Measurements from ENCODE around the gene GPLD1. TPM values are rescaled to one million over a fixed set of nuclear protein-coding genes. Genes with fewer than 3 reads are reported as not detected.
A peak's percentile ranks its signal among the peaks of the same experiment; 100 is the strongest.

GPLD1 gene
- total and polyA plus RNA-seq, 2 experiments from 2014 or later = 3.8 to 11.1 TPM

DNA sequence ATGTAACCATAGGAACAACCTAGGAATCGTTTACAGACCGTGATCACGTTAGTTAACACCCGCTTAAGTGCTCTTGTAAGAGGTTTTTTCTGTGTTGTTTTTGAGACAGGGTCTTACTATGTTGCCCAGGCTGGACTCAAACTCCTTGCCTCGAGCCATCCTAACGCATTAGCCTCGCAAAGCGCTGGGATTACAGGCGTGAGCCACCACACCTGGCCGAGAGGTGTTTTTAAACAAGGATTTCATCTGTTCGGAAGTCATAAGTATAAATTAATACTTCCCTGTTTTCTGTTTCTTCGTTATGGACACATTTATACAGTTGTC is 85.9 kb downstream of the GPLD1 start (continued):
- TF ChIP-seq, protein P1, sequence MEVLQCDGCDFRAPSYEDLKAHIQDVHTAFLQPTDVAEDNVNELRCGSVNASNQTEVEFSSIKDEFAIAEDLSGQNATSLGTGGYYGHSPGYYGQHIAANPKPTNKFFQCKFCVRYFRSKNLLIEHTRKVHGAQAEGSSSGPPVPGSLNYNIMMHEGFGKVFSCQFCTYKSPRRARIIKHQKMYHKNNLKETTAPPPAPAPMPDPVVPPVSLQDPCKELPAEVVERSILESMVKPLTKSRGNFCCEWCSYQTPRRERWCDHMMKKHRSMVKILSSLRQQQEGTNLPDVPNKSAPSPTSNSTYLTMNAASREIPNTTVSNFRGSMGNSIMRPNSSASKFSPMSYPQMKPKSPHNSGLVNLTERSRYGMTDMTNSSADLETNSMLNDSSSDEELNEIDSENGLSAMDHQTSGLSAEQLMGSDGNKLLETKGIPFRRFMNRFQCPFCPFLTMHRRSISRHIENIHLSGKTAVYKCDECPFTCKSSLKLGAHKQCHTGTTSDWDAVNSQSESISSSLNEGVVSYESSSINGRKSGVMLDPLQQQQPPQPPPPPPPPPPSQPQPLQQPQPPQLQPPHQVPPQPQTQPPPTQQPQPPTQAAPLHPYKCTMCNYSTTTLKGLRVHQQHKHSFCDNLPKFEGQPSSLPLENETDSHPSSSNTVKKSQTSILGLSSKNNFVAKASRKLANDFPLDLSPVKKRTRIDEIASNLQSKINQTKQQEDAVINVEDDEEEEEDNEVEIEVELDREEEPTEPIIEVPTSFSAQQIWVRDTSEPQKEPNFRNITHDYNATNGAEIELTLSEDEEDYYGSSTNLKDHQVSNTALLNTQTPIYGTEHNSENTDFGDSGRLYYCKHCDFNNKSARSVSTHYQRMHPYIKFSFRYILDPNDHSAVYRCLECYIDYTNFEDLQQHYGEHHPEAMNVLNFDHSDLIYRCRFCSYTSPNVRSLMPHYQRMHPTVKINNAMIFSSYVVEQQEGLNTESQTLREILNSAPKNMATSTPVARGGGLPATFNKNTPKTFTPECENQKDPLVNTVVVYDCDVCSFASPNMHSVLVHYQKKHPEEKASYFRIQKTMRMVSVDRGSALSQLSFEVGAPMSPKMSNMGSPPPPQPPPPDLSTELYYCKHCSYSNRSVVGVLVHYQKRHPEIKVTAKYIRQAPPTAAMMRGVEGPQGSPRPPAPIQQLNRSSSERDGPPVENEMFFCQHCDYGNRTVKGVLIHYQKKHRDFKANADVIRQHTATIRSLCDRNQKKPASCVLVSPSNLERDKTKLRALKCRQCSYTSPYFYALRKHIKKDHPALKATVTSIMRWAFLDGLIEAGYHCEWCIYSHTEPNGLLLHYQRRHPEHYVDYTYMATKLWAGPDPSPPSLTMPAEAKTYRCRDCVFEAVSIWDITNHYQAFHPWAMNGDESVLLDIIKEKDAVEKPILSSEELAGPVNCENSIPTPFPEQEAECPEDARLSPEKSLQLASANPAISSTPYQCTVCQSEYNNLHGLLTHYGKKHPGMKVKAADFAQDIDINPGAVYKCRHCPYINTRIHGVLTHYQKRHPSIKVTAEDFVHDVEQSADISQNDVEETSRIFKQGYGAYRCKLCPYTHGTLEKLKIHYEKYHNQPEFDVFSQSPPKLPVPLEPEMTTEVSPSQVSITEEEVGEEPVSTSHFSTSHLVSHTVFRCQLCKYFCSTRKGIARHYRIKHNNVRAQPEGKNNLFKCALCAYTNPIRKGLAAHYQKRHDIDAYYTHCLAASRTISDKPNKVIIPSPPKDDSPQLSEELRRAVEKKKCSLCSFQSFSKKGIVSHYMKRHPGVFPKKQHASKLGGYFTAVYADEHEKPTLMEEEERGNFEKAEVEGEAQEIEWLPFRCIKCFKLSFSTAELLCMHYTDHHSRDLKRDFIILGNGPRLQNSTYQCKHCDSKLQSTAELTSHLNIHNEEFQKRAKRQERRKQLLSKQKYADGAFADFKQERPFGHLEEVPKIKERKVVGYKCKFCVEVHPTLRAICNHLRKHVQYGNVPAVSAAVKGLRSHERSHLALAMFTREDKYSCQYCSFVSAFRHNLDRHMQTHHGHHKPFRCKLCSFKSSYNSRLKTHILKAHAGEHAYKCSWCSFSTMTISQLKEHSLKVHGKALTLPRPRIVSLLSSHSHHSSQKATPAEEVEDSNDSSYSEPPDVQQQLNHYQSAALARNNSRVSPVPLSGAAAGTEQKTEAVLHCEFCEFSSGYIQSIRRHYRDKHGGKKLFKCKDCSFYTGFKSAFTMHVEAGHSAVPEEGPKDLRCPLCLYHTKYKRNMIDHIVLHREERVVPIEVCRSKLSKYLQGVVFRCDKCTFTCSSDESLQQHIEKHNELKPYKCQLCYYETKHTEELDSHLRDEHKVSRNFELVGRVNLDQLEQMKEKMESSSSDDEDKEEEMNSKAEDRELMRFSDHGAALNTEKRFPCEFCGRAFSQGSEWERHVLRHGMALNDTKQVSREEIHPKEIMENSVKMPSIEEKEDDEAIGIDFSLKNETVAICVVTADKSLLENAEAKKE (CRISPR knock-in tag; IDR thresholded peaks at IDR 0.05) = no peak

DNA sequence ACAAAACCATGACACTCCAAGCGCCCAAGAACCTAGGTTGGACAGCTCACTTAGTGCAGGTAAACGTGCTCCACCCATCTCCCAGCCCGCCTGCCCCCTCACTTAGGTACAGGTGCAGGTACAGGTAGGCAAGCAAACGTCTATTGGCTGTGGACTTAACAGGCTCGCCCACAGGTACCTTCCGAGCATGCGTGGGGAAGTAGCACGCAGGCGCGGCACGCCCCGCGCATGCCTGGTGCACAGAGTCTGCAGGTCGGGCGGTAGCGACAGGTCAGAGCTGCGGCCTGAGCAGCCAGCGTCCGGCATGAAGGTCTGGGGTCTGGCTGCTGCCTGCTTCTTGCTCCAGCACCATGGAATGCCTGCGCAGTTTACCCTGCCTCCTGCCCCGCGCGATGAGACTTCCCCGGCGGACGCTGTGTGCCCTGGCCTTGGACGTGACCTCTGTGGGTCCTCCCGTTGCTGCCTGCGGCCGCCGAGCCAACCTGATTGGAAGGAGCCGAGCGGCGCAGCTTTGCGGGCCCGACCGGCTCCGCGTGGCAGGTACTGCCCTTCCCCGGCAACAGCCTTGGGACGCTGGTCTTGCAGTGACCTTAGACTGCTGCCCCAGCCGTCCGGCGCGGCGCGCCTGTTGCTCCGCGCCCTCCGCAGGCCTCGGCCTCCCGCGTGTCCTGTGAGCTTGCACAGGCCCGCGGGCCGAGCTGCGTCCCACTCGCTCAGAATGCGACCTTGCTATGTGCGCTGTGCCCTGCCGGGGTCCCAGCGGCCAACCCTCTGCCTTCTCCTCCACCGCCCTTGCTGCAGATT is 86.5 kb downstream of the GPLD1 start, which contains the start of gene MRS2:
TSS of gene MRS2 (plus strand) at position 240 of the 804 bp plus-strand sequence. CDS start at position 351, 111 bp downstream.
- Histone ChIP-seq H3K27ac (ENCODE audit: low read depth) (peak within 1 kb of the TSS; percentile 99), H2AFZ (no peak within 1 kb of the TSS)
- peak within 1 kb of the TSS; percentile 95 for H3K4me3 Mint-ChIP-seq
- TF ChIP-seq, protein P2, sequence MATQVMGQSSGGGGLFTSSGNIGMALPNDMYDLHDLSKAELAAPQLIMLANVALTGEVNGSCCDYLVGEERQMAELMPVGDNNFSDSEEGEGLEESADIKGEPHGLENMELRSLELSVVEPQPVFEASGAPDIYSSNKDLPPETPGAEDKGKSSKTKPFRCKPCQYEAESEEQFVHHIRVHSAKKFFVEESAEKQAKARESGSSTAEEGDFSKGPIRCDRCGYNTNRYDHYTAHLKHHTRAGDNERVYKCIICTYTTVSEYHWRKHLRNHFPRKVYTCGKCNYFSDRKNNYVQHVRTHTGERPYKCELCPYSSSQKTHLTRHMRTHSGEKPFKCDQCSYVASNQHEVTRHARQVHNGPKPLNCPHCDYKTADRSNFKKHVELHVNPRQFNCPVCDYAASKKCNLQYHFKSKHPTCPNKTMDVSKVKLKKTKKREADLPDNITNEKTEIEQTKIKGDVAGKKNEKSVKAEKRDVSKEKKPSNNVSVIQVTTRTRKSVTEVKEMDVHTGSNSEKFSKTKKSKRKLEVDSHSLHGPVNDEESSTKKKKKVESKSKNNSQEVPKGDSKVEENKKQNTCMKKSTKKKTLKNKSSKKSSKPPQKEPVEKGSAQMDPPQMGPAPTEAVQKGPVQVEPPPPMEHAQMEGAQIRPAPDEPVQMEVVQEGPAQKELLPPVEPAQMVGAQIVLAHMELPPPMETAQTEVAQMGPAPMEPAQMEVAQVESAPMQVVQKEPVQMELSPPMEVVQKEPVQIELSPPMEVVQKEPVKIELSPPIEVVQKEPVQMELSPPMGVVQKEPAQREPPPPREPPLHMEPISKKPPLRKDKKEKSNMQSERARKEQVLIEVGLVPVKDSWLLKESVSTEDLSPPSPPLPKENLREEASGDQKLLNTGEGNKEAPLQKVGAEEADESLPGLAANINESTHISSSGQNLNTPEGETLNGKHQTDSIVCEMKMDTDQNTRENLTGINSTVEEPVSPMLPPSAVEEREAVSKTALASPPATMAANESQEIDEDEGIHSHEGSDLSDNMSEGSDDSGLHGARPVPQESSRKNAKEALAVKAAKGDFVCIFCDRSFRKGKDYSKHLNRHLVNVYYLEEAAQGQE (IDR thresholded peaks at IDR 0.05; ENCODE audit: unreplicated experiment) = peak; percentile 47
- TF ChIP-seq ZNF114 (CRISPR knock-in tag; IDR thresholded peaks at IDR 0.05) (no peak), ZNF331 (CRISPR knock-in tag; IDR thresholded peaks at IDR 0.05; ENCODE audit: low read depth) (no peak), STAT1 (IDR thresholded peaks at IDR 0.05; ENCODE audit: unreplicated experiment) (no peak), POLR2AphosphoS5 (IDR thresholded peaks at IDR 0.05; ENCODE audit: low read depth) (peak; percentile 96), CREB1 (CRISPR knock-in tag; IDR thresholded peaks at IDR 0.05; ENCODE audit: low read depth) (no peak), EZH2phosphoT487 (IDR thresholded peaks at IDR 0.05; ENCODE audit: unreplicated experiment) (no peak), NANOG (IDR thresholded peaks at IDR 0.05; ENCODE audit: borderline replicate concordance) (no peak), JUNB (IDR thresholded peaks at IDR 0.05; ENCODE audit: unreplicated experiment) (no peak)

More for the DNA sequence above, 86.5 kb downstream of the GPLD1 start, which contains the start of gene MRS2:
- peaks cover 5% of the 10 kb centered on the region; the same call in 1 of the 2 replicates for H3F3A ChIP-seq (replicated peaks; ENCODE audit: low read depth)
- ATAC-seq = peak; percentile 83
- peak within 1 kb of the TSS; percentile 77 for H3K4me3 ChIP-seq
- Mint-ChIP-seq H3K27ac (peak within 1 kb of the TSS; percentile 89), H3K36me3 (ENCODE audit: low read depth) (peaks cover 45% of the 10 kb centered on the region), H3K4me1 (peaks cover 48% of the 10 kb centered on the region), H3K27me3 (ENCODE audit: insufficient read depth, low read depth, poor library complexity) (peaks cover 3% of the 10 kb centered on the region), H3K9me3 (peaks cover 9% of the 10 kb centered on the region)
- H3K79me2 ChIP-seq (replicated peaks; ENCODE audit: insufficient read depth) = peaks cover 61% of the 10 kb centered on the region
- H3K36me3 ChIP-seq (ENCODE audit: insufficient read depth) = peaks cover 3% of the 10 kb centered on the region; the same call in 1 of the 2 replicates
- H3K4me1 ChIP-seq (ENCODE audit: insufficient read depth) = peaks cover 35% of the 10 kb centered on the region
- H4K20me1 ChIP-seq (replicated peaks; ENCODE audit: insufficient read depth) = no peaks in the 10 kb centered on the region
- no peaks in the 10 kb centered on the region for H3K27me3 ChIP-seq (ENCODE audit: insufficient read depth)
- peak within 1 kb of the TSS; percentile 83 for H3K4me2 ChIP-seq
- no peaks in the 10 kb centered on the region for H3K9me2 ChIP-seq (ENCODE audit: insufficient read depth)
- DNase-seq (ENCODE audit: low spot score) = peak; percentile 69

Measured in GM23338 (cell line).